GM12801 (cell line): ENCODE data around the gene DISC1.

ENCODE experiments used
- TF ChIP-seq, protein P1 (sequence below): IDR thresholded peaks from one replicate; pipeline ENCODE4 v1.5.1; 2011; ENCODE audit warnings: control low read depth; ENCODE audit not compliant: insufficient read length; ENCODE audit errors: extremely low read depth

Gene DISC1

DNA sequence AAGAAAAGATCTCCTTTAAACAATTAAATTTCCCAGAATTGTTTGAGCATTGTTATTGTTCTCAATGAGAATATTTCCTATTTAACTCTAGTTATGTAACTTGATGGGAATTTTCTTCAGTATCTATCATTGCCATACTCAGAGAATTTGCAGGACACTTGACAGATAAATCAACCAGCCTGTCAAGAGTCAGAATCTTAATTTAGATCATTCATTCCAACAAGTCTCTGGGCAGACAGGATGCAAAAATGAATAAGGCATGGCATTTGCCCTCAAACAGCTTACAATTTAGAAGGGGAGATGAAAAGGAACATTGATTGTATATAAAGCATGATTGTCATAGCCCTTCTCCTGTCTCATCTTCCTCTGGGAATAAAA is 7.3 kb upstream of the DISC1 start:
- TF ChIP-seq, protein P1, sequence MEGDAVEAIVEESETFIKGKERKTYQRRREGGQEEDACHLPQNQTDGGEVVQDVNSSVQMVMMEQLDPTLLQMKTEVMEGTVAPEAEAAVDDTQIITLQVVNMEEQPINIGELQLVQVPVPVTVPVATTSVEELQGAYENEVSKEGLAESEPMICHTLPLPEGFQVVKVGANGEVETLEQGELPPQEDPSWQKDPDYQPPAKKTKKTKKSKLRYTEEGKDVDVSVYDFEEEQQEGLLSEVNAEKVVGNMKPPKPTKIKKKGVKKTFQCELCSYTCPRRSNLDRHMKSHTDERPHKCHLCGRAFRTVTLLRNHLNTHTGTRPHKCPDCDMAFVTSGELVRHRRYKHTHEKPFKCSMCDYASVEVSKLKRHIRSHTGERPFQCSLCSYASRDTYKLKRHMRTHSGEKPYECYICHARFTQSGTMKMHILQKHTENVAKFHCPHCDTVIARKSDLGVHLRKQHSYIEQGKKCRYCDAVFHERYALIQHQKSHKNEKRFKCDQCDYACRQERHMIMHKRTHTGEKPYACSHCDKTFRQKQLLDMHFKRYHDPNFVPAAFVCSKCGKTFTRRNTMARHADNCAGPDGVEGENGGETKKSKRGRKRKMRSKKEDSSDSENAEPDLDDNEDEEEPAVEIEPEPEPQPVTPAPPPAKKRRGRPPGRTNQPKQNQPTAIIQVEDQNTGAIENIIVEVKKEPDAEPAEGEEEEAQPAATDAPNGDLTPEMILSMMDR: no peak

DNA sequence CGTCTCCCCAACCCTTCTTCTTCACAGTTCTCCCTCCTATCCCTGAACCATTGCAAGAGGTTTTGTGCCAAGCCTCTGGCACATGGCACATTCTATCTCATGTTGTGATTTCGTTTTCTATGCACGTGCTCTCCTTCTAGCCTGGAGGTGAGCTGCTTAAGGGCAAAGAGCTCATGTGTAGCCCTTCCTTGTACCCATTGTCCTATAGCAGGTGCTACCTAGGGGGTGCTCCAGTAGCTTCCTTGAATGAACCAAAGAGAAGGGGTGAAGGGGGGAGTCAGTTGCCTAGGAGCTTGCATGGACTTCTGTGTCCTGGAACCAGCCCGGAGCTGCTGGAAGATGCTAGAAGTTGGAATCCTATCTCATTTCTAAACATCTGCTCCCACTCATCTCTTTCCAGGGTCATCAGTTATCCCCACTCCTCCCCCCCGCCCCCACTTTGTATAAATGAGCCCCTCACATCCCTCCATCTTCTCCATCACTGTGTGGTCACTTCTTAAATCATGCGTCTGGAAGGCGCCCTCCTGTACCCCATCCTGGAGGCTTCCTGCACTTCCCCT is 535 bp upstream of the DISC1 start:
- TF ChIP-seq, protein P1: no peak

DNA sequence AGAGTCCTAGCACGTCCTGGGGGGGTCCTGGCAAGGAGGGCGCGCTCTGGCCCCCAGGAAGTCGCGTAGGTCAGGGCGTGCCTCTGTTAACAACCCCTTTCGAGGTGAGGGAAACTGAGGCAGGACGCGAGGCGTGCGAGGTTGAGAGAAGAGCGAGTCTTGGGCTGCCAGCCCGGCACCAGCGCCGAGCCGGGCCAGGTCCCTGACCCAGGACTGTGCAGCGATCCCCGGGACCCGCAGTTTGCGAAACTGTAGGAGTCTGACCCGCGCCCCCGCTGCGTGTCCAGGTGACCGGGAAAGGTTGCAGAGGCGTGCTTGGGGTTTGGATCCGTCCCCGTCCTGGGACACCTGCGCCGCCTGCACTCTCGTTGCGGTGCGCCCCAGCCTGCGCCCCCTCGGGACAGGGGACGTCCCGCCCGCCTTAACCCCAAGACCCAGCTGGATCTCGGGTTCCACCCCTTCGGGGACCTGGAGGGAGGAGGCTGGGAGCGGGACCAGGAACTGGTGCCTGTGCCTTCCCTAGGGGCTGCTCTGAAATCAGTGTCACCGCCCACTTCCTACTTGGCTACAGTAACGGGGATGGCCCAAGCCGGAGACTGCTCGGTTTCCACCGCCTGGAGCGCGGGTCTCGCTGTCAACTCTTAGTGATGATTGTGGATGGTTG is 493 bp downstream of the DISC1 start:
- TF ChIP-seq, protein P1: no peak

DNA sequence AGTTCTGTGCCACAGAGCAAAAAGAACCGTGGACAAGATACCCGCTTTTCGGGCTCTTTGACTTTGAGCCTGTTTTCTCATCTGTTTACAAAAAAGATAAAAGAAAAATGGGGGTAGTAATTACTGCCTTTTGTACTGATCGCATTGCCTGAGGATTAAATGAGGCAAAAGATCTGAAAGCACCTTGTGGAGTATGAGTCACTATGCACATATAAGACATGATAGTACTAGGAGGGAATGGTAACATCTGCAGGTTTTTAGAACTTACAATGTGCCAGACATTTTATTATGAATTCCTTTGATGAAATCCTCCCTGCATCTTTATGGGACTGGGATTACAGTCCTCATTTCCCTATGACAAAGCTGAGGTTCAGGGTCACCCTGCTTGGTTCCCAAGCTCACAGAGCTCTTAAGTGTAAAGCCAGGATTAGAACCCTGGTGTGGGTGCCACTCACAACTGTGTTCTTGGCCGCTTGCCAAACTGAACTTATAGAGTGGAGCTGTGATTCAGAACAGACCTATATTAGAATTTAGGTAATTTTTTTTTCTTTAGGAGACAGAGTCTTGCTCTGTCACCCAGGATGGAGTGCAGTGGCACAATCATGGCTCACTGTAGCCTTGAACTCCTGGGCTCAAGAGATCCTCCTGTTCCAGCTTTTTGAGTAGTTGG is 1.8 kb downstream of the DISC1 start:
- TF ChIP-seq, protein P1: no peak

DNA sequence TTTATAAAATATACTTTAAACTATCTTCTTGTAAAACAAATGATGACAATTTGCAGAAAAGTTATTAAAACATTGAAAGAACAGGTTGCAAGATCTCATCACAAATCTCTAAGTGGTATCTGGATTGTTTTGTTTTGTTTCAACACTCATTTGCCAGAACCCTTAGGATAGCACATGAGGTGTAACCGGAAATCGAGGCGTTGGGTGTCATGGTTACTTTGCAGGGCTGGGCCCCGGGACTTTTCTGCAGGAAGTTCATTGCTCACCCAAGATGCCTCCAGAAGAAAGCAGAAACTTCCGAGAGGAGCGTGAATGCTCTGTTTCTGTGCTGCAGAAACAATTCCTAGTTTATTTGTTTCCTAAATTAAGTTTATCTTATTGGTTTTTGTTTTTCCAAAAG is 2.5 kb downstream of the DISC1 start:
- TF ChIP-seq, protein P1: no peak

DNA sequence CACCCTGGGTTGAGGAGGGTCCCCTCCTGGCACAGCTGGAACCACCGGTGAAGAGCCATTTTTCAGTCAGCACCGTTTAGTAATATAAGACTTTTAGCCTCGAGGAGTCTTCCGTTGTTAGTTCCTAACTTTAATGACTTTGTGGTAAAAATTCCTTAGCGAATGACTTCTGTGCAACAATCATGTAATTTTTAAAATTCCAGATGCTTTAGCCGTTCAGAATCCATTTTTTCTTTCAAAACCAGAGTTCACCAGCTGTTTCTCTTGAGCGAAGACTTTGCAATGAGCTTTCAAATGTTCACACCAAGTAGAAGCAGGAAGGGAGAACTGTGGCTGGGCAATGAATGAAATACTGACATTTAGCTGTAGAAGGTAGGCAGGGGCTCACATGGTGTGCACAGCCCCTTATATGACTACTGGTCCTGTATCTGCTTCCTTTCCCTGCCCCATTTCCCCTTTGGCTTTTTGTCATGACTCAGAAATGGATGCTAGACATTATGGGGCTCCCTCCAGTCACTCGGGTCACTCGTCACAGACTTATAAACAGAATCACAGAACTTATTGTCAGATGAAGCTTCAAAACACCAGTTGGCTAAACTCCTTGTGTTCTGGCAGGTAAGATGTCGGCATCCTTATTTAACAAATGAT is 4.1 kb downstream of the DISC1 start:
- TF ChIP-seq, protein P1: no peak

DNA sequence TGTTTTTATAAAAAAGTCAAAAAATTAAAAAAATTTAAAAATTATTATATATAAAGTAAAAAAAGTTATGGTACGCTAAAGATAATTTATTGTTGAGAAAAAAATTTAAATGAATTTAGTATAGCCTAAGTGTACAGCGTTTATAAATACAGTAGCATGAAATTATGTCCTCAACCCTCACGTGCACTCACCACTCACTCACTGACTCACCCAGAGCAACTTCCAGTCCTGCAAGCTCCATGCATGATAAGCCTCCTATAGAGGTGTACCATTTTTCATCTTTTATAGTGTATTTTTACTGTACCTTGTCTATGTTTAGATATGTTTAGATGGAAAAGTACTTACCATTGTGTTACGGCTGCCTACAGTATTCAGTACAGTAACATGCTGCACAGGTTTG is 5.1 kb downstream of the DISC1 start:
- TF ChIP-seq, protein P1: no peak
